ENCODE results near the gene KIF4A. TPM values are rescaled to one million over a fixed set of nuclear protein-coding genes. Genes with fewer than 3 reads are reported as not detected.

The KIF4A gene
- total RNA-seq, 4 donors from 2014 or later = 0.11 to 0.71 (median 0.13) TPM; not detected in 1

DNA sequence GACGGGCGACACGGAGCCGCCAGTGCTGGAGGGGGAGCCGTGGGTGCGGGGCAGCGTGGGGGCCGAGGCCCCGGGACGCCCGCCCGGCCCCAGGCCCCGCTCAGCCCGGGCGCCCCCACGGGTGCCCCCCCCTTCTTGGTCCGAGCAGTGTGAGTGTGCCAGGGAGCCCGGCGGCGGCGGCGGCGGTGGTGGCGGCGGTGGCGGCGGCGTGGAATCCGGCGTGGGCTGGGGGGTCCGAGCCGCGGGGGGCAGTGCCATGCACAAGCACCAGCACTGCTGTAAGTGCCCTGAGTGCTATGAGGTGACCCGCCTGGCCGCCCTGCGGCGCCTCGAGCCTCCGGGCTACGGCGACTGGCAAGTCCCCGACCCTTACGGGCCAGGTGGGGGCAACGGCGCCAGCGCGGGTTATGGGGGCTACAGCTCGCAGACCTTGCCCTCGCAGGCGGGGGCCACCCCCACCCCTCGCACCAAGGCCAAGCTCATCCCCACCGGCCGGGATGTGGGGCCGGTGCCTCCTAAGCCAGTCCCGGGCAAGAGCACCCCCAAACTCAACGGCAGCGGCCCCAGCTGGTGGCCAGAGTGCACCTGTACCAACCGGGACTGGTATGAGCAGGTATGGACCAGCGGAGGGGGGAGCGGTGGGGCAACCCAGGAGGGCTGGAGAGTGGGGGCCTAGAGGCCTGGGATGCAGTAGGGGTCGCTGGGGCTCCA, 155.2 kb downstream of the KIF4A start:
- 20% methylated on average over 3 of the region's 61 CpGs; no CpG with 5 or more reads in 1 of the 2 donors for WGBS, 2 donors
- DNase-seq = no peak

DNA sequence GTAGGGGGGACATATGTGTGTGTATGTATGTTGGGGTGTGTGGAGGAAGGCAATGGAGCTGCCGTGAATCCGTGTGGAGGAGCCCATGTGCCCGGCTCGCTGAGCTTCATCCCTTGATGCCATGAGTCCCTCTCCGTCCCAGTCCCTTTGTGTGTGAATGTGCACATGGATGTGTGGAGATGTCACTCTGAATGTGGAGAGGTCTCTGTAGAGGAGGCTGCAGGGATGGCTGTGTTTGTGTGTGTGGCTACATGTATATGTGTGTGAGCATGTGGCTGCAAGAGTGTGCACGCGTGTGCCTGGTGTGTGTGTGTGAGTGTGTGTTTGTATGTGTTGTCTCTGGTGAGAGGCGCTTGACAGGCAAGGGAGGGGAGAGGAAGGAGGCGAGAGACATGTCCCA, 156.0 kb downstream of the KIF4A start:
- H3K27me3 ChIP-seq = no peaks in the 10 kb centered on the region
- no peaks in the 10 kb centered on the region for H3K9me3 ChIP-seq
- TF ChIP-seq POLR2A (IDR thresholded peaks at IDR 0.05) (no peak), CTCF (IDR thresholded peaks at IDR 0.05) (no peak)
- no peaks in the 10 kb centered on the region for H3K4me1 ChIP-seq
- no peaks in the 10 kb centered on the region for H3K36me3 ChIP-seq
- H3K4me3 ChIP-seq (replicated peaks in 1 of 3) = no peak overlapping the region
- WGBS, 2 donors = 72 to 81% methylated on average over 8 of the region's 9 CpGs
- no peak overlapping the region for H3K27ac ChIP-seq
- intact Hi-C loops (cut with DNase I) = no loop called here
- DNase-seq = no peak

More for the DNA sequence above, 155.2 kb downstream of the KIF4A start:
- Histone ChIP-seq H3K27me3 (no peaks in the 10 kb centered on the region), H3K4me3 (replicated peaks in 1 of 3) (peak overlapping the region in 1 of 3 donors; percentile 6), H3K9me3 (no peaks in the 10 kb centered on the region), H3K27ac (no peak overlapping the region), H3K36me3 (no peaks in the 10 kb centered on the region), H3K4me1 (no peaks in the 10 kb centered on the region)
- TF ChIP-seq POLR2A (IDR thresholded peaks at IDR 0.05) (no peak), CTCF (IDR thresholded peaks at IDR 0.05) (no peak)
- intact Hi-C loops (cut with DNase I) = no loop called here

DNA sequence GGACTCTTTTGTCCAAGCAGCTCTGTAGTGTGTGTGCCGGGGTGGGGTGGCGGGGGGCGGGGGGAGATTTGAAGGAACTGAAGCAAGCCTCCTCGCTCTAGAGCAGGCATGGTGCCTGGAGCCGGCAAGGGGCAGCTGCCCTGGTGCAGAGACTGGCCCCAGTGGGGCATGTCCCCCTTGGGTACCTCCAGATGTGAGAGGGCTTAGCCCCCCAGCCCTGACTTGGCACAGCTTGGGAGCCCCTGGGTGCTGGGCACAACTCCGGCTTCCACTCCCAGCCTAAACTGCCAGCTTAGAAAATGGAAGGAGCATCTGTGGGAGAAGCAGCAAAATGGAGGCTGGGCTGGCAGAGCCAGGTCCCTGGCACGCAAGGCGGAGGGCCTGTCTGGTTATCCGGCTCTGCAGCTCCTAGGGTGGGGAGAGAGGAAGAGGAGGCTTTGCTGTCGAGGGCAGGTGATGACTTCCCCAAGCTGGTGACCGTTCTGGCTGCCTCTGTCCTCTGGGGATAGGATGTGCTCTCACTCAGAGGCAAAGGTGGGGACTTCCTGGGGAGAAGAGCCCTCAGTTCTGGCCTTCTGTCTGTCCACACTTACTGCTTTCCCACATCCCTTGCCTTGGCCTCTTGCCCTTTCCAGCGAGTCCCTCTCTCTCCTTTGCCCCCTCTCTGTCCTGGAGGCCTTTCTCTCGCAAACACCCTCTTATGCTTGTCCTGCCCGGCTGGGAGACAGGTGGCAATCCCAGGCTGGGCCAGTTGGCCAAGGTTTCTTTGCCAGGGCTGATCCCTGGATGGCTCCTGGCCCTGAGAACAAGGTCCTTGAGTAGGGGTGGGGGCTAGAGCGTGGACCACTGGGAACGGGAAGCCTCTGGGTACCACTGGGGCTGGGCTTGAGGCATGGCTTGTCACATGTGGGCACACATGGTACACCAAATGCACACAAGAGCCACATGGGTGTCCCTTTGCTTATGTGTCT, 156.8 kb downstream of the KIF4A start:
- no peak overlapping the region for H3K4me3 ChIP-seq (replicated peaks in 1 of 3)
- 80 to 82% methylated on average over 6 to 10 of the region's 16 CpGs for WGBS, 2 donors

DNA sequence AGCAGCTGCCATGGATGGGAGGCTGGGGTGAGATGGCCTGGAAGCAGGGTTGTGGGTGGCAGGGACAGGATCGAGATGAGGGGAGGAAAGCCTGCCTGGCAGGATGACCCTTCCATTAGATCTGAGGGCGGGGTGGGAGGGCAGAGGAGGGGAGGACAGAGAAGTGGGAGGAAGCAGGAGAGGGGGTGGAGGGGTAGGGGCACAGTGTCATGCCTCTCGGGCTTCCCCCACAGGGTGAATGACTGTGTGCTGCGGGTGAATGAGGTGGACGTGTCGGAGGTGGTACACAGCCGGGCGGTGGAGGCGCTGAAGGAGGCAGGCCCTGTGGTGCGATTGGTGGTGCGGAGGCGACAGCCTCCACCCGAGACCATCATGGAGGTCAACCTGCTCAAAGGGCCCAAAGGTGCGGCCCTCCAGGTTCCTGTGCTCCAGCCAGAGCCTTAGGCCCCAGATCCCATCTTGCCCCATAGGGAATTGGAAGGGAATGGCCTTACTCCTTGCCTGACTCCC, 159.6 kb downstream of the KIF4A start:
- Histone ChIP-seq H3K4me3 (replicated peaks in 1 of 3) (no peak overlapping the region), H3K4me1 (no peaks in the 10 kb centered on the region), H3K27ac (no peak overlapping the region), H3K36me3 (no peaks in the 10 kb centered on the region), H3K27me3 (no peaks in the 10 kb centered on the region), H3K9me3 (no peaks in the 10 kb centered on the region)
- no peak for DNase-seq
- TF ChIP-seq POLR2A (IDR thresholded peaks at IDR 0.05) (no peak), CTCF (IDR thresholded peaks at IDR 0.05) (no peak)
- intact Hi-C loops (cut with DNase I) = no loop called here
- 93 to 97% methylated on average over 2 to 12 of the region's 14 CpGs for WGBS, 2 donors

More for the DNA sequence above, 156.8 kb downstream of the KIF4A start:
- Histone ChIP-seq H3K36me3 (no peaks in the 10 kb centered on the region), H3K27ac (no peak overlapping the region), H3K27me3 (no peaks in the 10 kb centered on the region), H3K4me1 (no peaks in the 10 kb centered on the region), H3K9me3 (no peaks in the 10 kb centered on the region)
- no peak for DNase-seq
- TF ChIP-seq POLR2A (IDR thresholded peaks at IDR 0.05) = no peak
- TF ChIP-seq CTCF (IDR thresholded peaks at IDR 0.05) = no peak
- intact Hi-C loops (cut with DNase I) = no loop called here
